Measurements from ENCODE around the gene SIRPB2.

DNA sequence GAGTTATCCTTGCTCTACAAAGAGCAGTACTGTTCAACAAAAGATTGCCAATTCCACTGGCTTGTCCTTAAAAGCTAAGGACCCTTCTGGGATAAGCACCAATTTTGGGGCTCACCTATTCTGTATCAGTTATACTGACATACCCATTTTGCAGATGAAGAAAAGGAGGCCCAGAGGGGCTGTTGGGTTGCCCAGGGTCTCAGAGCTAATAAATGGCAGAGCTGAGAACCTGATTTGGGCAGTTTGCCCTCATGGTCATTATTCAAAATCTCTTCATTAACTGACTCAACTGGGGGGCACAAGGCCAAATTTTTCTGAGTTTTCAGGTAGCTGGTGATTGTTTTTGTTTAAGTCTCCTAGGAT is 55.9 kb downstream of the SIRPB2 start:
- TF ChIP-seq, protein P1, sequence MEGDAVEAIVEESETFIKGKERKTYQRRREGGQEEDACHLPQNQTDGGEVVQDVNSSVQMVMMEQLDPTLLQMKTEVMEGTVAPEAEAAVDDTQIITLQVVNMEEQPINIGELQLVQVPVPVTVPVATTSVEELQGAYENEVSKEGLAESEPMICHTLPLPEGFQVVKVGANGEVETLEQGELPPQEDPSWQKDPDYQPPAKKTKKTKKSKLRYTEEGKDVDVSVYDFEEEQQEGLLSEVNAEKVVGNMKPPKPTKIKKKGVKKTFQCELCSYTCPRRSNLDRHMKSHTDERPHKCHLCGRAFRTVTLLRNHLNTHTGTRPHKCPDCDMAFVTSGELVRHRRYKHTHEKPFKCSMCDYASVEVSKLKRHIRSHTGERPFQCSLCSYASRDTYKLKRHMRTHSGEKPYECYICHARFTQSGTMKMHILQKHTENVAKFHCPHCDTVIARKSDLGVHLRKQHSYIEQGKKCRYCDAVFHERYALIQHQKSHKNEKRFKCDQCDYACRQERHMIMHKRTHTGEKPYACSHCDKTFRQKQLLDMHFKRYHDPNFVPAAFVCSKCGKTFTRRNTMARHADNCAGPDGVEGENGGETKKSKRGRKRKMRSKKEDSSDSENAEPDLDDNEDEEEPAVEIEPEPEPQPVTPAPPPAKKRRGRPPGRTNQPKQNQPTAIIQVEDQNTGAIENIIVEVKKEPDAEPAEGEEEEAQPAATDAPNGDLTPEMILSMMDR (IDR thresholded peaks at IDR 0.05; ENCODE audit: poor library complexity): no peak
- TF ChIP-seq EZH2phosphoT487 (IDR thresholded peaks at IDR 0.05; ENCODE audit: low read depth, severe bottlenecking, unreplicated experiment): no peak
- TF ChIP-seq EZH2 (IDR thresholded peaks at IDR 0.05; ENCODE audit: borderline replicate concordance): no peak
